ENCODE measurements around the gene PELI1.

DNA sequence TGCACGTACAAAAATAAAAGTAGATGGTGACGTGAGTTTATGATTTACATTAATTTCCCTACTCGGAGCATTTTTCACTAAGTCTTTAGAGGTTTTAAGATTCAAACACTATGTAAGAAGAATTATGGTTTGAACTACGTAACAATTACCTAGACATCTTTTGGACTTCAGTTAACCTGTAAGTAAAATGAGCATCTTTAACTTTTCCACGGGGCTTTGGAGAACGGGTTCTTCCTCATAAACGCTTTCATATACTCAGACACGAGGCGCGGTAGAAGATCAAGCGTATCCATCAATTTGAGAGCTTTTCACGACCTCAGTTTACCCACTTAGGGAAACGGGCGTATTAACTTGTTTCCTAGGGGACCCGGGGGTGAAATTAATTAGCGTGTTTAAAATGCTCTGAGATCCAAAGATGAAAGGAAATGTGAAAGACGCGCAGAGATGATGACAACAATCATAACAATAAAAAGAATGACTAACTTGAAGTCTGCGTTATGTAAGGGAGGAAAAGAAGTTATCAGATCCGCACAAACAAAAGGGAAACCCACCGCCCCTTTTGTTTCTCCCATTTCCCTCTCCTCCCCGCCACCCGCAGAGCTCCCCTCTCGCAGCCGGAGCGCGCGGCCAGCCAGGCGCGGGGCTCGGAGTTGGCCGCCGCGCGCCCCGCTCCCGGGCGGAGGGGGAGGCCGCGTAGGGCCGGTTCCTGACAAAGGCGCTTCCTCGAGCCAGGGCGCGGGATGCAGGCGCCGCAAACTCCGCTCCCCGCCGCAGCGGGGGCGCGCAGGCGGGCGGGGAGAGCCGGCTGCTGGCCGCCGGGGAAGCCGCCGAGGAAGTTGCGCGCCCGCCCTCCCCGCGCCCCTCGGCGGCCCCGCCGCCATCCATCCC, 807 bp downstream of the PELI1 start:
- TF ChIP-seq, protein P1, sequence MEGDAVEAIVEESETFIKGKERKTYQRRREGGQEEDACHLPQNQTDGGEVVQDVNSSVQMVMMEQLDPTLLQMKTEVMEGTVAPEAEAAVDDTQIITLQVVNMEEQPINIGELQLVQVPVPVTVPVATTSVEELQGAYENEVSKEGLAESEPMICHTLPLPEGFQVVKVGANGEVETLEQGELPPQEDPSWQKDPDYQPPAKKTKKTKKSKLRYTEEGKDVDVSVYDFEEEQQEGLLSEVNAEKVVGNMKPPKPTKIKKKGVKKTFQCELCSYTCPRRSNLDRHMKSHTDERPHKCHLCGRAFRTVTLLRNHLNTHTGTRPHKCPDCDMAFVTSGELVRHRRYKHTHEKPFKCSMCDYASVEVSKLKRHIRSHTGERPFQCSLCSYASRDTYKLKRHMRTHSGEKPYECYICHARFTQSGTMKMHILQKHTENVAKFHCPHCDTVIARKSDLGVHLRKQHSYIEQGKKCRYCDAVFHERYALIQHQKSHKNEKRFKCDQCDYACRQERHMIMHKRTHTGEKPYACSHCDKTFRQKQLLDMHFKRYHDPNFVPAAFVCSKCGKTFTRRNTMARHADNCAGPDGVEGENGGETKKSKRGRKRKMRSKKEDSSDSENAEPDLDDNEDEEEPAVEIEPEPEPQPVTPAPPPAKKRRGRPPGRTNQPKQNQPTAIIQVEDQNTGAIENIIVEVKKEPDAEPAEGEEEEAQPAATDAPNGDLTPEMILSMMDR (IDR thresholded peaks at IDR 0.05): peak in 1 of 3 donors; percentile 31
- TF ChIP-seq POLR2A (IDR thresholded peaks at IDR 0.05) (no peak), EP300 (IDR thresholded peaks at IDR 0.05) (no peak)
